Measurements from ENCODE around the gene NPY1R. TPM values are rescaled to one million over a fixed set of nuclear protein-coding genes. Genes with fewer than 3 reads are reported as not detected.

NPY1R gene
- total RNA-seq, 3 donors from 2014 or later (not counting 1 experiment from before 2014, with no cell fraction given): not detected

- Mint-ChIP-seq H3K4me1 (no peaks in the 10 kb centered on the region), H3K9me3 (peaks cover 0 to 2% of the 10 kb centered on the region in 2 donors), H3K36me3 (no peaks in the 10 kb centered on the region), H3K4me3 (no peak overlapping the region), H3K27me3 (ENCODE audit: low read depth in 2 of 2) (no peaks in the 10 kb centered on the region), H3K27ac (no peak overlapping the region)
- H3K27ac ChIP-seq (ENCODE audit: low read length): no peak overlapping the region
- no peak for DNase-seq
- no peaks in the 10 kb centered on the region for H3K9me3 ChIP-seq (ENCODE audit: control insufficient read depth, insufficient read depth, low read length)
- H3K4me3 ChIP-seq (ENCODE audit: low read length): no peak overlapping the region
- no peaks in the 10 kb centered on the region for H3K4me1 ChIP-seq (ENCODE audit: control insufficient read depth, insufficient read depth, low read length)
- no peaks in the 10 kb centered on the region for H3K27me3 ChIP-seq (ENCODE audit: control insufficient read depth, insufficient read depth, low read length)
- intact Hi-C loops (cut with micrococcal nuclease): no loop called here
- 57% methylated on average over 2 of the region's 3 CpGs for WGBS (ENCODE audit: insufficient coverage)
- H3K36me3 ChIP-seq (ENCODE audit: control insufficient read depth, insufficient read depth, low read length): no peaks in the 10 kb centered on the region
- ATAC-seq: no peak
- TF ChIP-seq CTCF (IDR thresholded peaks at IDR 0.05): no peak
Measured at GRCh38 chr4:163353054-163353453, 20.7 kb upstream of the NPY1R start.

- Mint-ChIP-seq H3K36me3 (no peaks in the 10 kb centered on the region), H3K27me3 (ENCODE audit: low read depth in 2 of 2) (peaks cover 8 to 10% of the 10 kb centered on the region in 2 donors), H3K4me3 (no peak overlapping the region), H3K27ac (no peak overlapping the region), H3K9me3 (peaks cover 0 to 2% of the 10 kb centered on the region in 2 donors), H3K4me1 (no peaks in the 10 kb centered on the region)
- Histone ChIP-seq H3K4me1 (ENCODE audit: control insufficient read depth, insufficient read depth, low read length) (no peaks in the 10 kb centered on the region), H3K36me3 (ENCODE audit: control insufficient read depth, insufficient read depth, low read length) (no peaks in the 10 kb centered on the region), H3K9me3 (ENCODE audit: control insufficient read depth, insufficient read depth, low read length) (no peaks in the 10 kb centered on the region), H3K27ac (ENCODE audit: low read length) (no peak overlapping the region), H3K4me3 (ENCODE audit: low read length) (no peak overlapping the region), H3K27me3 (ENCODE audit: control insufficient read depth, insufficient read depth, low read length) (peaks cover 3% of the 10 kb centered on the region)
- intact Hi-C loops (cut with micrococcal nuclease): no loop called here
- DNase-seq: no peak
- TF ChIP-seq CTCF (IDR thresholded peaks at IDR 0.05): no peak
- ATAC-seq: no peak
Measured at GRCh38 chr4:163350672-163351071, 18.3 kb upstream of the NPY1R start.

- DNase-seq (no peak), ATAC-seq (no peak)
- H3K27ac ChIP-seq (ENCODE audit: low read length): no peak overlapping the region
- H3K4me1 Mint-ChIP-seq: no peaks in the 10 kb centered on the region
- no peak overlapping the region for H3K4me3 Mint-ChIP-seq
- no peak overlapping the region for H3K27ac Mint-ChIP-seq
- no peak overlapping the region for H3K4me3 ChIP-seq (ENCODE audit: low read length)
- no peaks in the 10 kb centered on the region for H3K4me1 ChIP-seq (ENCODE audit: control insufficient read depth, insufficient read depth, low read length)
- intact Hi-C loops (cut with micrococcal nuclease): no loop called here
- H3K36me3 ChIP-seq (ENCODE audit: control insufficient read depth, insufficient read depth, low read length): no peaks in the 10 kb centered on the region
- no peaks in the 10 kb centered on the region for H3K9me3 ChIP-seq (ENCODE audit: control insufficient read depth, insufficient read depth, low read length)
- 5% methylated on average over 50 of the region's 50 CpGs for WGBS (ENCODE audit: insufficient coverage)
- TF ChIP-seq CTCF (IDR thresholded peaks at IDR 0.05): no peak
- H3K9me3 Mint-ChIP-seq: no peaks in the 10 kb centered on the region
- H3K36me3 Mint-ChIP-seq: no peaks in the 10 kb centered on the region
- H3K27me3 ChIP-seq (ENCODE audit: control insufficient read depth, insufficient read depth, low read length): peaks cover 11% of the 10 kb centered on the region
- peaks cover 23 to 36% of the 10 kb centered on the region in 2 donors for H3K27me3 Mint-ChIP-seq (ENCODE audit: low read depth in 2 of 2)
Measured at GRCh38 chr4:163344147-163345125, 12.0 kb upstream of the NPY1R start.
